Camera-type eye (tissue), 1 donor: ENCODE measurements around the gene RHEB. TPM values are rescaled to one million over a fixed set of nuclear protein-coding genes. Genes with fewer than 3 reads are reported as not detected.

Experiments
- total RNA-seq: library from RNA; depleted of rRNA; stranded (reverse); fragments of >200 nt; gene quantifications from one replicate; pipeline ENCODE4 v1.2.3, GENCODE V29; 2014

RHEB gene, protein sequence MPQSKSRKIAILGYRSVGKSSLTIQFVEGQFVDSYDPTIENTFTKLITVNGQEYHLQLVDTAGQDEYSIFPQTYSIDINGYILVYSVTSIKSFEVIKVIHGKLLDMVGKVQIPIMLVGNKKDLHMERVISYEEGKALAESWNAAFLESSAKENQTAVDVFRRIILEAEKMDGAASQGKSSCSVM
- total RNA-seq = 87.1 TPM

DNA sequence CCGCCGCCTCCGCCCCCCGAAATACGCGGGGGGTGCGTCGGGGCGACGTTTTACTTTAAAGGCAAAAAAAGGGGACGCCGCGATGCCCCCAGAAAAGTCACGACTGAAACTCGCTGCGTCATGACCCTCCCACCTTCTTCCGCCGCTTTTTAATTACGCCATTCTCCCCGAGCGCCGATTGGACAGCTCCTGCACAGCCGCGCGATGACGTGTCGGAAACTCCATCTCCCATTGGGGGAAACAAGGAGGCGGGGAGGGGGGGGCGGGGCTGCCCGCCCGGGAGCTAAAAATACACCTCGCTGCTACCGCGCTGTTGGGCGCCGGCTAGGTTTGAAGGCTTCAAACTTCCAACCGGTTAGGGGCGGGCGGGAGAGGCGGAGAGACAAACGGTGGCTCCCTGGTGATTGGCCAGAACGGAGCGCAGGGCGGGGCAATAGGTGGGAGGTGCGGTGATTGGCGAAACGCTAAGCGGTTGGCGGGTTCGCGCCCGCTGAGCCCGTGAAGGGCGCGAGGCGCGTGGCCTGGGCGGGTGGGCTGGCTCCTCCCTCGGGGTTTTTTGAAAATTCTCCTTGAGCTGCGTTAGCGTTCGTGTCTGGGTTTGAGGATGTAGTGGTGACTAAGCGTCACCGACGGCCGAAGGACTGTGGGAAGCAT lies at the start of gene RHEB:
Gene RHEB, minus strand, starts transcription at position 131 of the 654 bp plus-strand sequence. CDS start 384 bp downstream, outside the sequence.

DNA sequence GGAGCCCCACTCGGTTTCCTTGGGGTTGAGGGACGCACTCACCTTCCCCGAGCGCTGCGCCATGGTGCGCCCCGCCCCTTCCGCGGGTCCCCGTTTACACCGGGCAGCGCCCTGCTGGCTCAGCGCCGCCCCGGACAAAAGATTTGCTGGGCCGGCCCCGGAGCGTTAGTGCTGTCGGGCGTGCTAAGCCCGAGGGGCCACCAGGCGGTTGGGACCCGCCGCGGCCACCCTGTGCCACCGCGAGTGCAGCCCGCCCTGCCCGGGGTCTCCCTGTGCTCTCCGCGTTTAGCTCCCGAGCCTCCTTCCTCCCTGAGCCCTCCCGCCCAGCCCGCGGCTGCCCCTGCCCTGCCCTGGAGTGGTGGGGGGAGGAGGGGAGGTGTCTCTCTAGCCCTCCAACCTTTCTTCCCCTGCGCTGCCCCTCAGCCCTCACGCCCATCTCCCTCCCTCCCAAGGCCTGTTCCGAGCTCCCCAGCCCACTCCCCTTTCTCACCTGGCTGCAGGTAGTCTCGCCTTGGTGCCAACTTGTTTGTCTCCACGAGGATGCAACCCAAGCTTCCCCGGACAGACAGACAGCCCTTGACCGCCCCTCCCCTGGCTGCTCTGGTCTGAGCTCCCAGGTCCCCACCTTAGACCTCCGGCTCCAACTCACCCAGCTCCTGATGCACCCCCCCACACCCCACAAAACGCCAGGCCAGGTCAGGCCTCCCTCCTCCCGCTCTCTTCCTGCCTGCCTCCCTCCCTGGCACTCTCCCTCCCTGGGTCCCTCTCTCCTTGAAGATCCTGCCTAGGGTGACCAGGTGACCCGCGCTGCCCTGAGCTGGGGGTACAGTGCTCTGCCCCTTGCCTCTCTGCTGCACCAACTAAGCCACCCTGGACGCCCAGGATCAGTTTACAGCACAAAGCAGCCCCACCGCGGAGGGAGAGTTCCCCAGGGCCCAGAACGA lies 79.6 kb downstream of the RHEB start, which contains the start of gene CRYGN:
Gene CRYGN, minus strand, starts transcription at position 287 of the 944 bp plus-strand sequence. Its CDS starts 224 bp downstream, at position 63.

Other genes starting within 250 kb of the RHEB start
- gene NUB1, start 178.1 kb downstream of the RHEB start, total RNA-seq = 57.6 TPM
- 19.7 TPM for gene WDR86, start 109.9 kb downstream of the RHEB start, total RNA-seq
- gene CRYGN, start 79.8 kb downstream of the RHEB start, total RNA-seq = not detected